ENCODE measurements around the gene ADCY4. TPM values are rescaled to one million over a fixed set of nuclear protein-coding genes. Genes with fewer than 3 reads are reported as not detected.

The ADCY4 gene
- total RNA-seq, 1 experiment from 2014 or later = 0.86 TPM

DNA sequence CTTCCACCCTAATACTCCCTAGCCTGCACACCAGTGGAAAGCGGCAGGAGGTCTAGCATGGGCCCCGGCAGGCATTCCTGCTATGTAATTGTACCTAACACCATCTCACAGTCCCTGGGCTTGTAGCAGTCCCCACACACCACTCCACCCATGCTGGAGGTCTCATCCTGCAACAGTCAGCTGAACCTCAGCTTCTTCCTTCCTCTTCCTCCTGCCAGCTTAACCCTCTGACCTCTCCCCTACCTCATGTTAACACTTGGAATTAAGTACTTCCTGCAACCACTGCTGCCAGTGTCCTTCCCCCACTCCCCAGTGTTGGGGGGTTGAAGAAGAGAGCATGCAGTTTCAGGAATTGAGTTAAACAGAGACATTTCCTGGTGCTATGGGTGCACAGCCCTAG lies 7.6 kb downstream of the ADCY4 start (continued):
- no peak for TF ChIP-seq EZH2 (IDR thresholded peaks at IDR 0.05)
- TF ChIP-seq, protein P1, sequence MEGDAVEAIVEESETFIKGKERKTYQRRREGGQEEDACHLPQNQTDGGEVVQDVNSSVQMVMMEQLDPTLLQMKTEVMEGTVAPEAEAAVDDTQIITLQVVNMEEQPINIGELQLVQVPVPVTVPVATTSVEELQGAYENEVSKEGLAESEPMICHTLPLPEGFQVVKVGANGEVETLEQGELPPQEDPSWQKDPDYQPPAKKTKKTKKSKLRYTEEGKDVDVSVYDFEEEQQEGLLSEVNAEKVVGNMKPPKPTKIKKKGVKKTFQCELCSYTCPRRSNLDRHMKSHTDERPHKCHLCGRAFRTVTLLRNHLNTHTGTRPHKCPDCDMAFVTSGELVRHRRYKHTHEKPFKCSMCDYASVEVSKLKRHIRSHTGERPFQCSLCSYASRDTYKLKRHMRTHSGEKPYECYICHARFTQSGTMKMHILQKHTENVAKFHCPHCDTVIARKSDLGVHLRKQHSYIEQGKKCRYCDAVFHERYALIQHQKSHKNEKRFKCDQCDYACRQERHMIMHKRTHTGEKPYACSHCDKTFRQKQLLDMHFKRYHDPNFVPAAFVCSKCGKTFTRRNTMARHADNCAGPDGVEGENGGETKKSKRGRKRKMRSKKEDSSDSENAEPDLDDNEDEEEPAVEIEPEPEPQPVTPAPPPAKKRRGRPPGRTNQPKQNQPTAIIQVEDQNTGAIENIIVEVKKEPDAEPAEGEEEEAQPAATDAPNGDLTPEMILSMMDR (IDR thresholded peaks at IDR 0.05 in 2 of 3, conservative IDR thresholded peaks at IDR 0.05 in 1 of 3; ENCODE audit: borderline replicate concordance in 1 of 3, insufficient read depth in 1 of 3, low read depth in 2 of 3, low read length in 2 of 3) = no peak
- no peak for TF ChIP-seq ZNF274 (IDR thresholded peaks at IDR 0.05; ENCODE audit: low read depth, low read length)

DNA sequence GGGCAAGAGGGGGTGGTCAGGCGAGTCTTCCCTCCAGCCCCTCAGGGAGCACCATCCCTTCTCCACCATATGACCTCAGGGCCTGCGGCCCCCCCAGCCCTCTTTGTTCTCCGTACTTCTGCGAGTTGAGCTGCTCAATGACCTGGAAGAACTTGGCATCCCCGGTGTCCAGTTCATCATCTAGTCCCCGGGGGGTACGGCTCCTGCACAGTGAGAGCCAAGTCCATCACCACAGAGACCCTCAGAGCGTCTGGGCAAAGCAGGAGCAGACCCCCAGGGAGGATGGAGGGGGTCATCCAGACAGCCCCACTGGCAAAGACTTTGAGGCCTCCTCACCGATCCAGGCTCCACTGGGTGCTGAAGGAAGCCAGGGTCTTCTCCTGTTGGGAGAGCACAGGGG lies 8.9 kb downstream of the ADCY4 start:
- ChIA-PET POLR2A (no interaction called here), CTCF (interaction anchor here (1.8 to 4.3 kb wide), 2 partner anchors 18 to 106 kb away, joined by 5 to 28 read pairs; no protein-coding TSS in a partner anchor)

More for the DNA sequence above, 8.9 kb downstream of the ADCY4 start:
- H2AFZ ChIP-seq (ENCODE audit: low read depth, low read length, poor library complexity, severe bottlenecking) = no peak overlapping the region
- no peak for DNase-seq (ENCODE audit: low read depth, low spot score)
- no peaks in the 10 kb centered on the region for H4K20me1 ChIP-seq (ENCODE audit: insufficient read depth)
- RAD21 ChIA-PET (ENCODE audit: low non-redundant PET in 1 of 2, low total read pairs in 2 of 2, uncharacterized antibody in 2 of 2, unreplicated experiment in 2 of 2) = no interaction called here
- H3K79me2 ChIP-seq (ENCODE audit: insufficient read depth, low read length) = no peaks in the 10 kb centered on the region
- BruUV-seq (replicated peaks) = no TSS peak
- no peak overlapping the region for H3K9ac ChIP-seq (ENCODE audit: low read length)
- no peak overlapping the region for H3K4me2 ChIP-seq (ENCODE audit: low read length)
- H3K36me3 ChIP-seq (ENCODE audit: control insufficient read depth in 1 of 2, insufficient read depth in 2 of 2, low read length in 2 of 2) = no peaks in the 10 kb centered on the region
- no peak for ATAC-seq
- TF ChIP-seq SIN3A (IDR thresholded peaks at IDR 0.05; ENCODE audit: low read depth) (no peak), CEBPB (IDR thresholded peaks at IDR 0.05; ENCODE audit: low read depth) (no peak), YY1 (IDR thresholded peaks at IDR 0.05; ENCODE audit: extremely low read depth, insufficient replicate concordance, low read depth, low read length) (no peak), EZH2phosphoT487 (IDR thresholded peaks at IDR 0.05; ENCODE audit: borderline replicate concordance) (no peak), EZH2 (IDR thresholded peaks at IDR 0.05) (no peak), TCF7L2 (IDR thresholded peaks at IDR 0.05; ENCODE audit: borderline replicate concordance, extremely low read depth, insufficient read depth, insufficient read length) (no peak), RAD21 (IDR thresholded peaks at IDR 0.05; ENCODE audit: low read depth) (no peak), POLR2AphosphoS5 (IDR thresholded peaks at IDR 0.05; ENCODE audit: low read depth, low read length) (no peak), CBX3 (IDR thresholded peaks at IDR 0.05; ENCODE audit: low read depth) (no peak), SRF (IDR thresholded peaks at IDR 0.05; ENCODE audit: low read depth) (no peak), ZNF274 (IDR thresholded peaks at IDR 0.05; ENCODE audit: low read depth, low read length) (no peak), FOSL1 (IDR thresholded peaks at IDR 0.05; ENCODE audit: low read depth) (no peak), EGR1 (IDR thresholded peaks at IDR 0.05; ENCODE audit: low read depth) (no peak)
- TF ChIP-seq, protein P1 (IDR thresholded peaks at IDR 0.05 in 2 of 3, conservative IDR thresholded peaks at IDR 0.05 in 1 of 3; ENCODE audit: borderline replicate concordance in 1 of 3, insufficient read depth in 1 of 3, low read depth in 2 of 3, low read length in 2 of 3) = no peak
- TF ChIP-seq, protein P2, sequence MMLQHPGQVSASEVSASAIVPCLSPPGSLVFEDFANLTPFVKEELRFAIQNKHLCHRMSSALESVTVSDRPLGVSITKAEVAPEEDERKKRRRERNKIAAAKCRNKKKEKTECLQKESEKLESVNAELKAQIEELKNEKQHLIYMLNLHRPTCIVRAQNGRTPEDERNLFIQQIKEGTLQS (IDR thresholded peaks at IDR 0.05) = no peak
- TF ChIP-seq, protein P3, sequence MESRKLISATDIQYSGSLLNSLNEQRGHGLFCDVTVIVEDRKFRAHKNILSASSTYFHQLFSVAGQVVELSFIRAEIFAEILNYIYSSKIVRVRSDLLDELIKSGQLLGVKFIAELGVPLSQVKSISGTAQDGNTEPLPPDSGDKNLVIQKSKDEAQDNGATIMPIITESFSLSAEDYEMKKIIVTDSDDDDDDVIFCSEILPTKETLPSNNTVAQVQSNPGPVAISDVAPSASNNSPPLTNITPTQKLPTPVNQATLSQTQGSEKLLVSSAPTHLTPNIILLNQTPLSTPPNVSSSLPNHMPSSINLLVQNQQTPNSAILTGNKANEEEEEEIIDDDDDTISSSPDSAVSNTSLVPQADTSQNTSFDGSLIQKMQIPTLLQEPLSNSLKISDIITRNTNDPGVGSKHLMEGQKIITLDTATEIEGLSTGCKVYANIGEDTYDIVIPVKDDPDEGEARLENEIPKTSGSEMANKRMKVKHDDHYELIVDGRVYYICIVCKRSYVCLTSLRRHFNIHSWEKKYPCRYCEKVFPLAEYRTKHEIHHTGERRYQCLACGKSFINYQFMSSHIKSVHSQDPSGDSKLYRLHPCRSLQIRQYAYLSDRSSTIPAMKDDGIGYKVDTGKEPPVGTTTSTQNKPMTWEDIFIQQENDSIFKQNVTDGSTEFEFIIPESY (IDR thresholded peaks at IDR 0.05; ENCODE audit: extremely low read depth, insufficient replicate concordance, low read length) = no peak
- no peak overlapping the region for H3K27ac ChIP-seq (ENCODE audit: low read depth, low read length)
- no peaks in the 10 kb centered on the region for H3K27me3 ChIP-seq (ENCODE audit: insufficient read depth, low read length)
- no peak overlapping the region for H3K4me3 ChIP-seq (replicated peaks in 1 of 2; ENCODE audit: low read depth in 1 of 2, low read length in 2 of 2)
- no peaks in the 10 kb centered on the region for H3K4me1 ChIP-seq (ENCODE audit: control insufficient read depth in 1 of 2, insufficient read depth in 2 of 2, low read length in 2 of 2)
- no peaks in the 10 kb centered on the region for H3K9me3 ChIP-seq (ENCODE audit: control insufficient read depth in 1 of 2, insufficient read depth in 1 of 2, low read depth in 1 of 2, low read length in 2 of 2)
- intact Hi-C loops (cut with micrococcal nuclease) = no loop called here
- H3K9me2 ChIP-seq (ENCODE audit: insufficient read depth) = no peaks in the 10 kb centered on the region
